Neural progenitor cell (in vitro differentiated cells): Measurements from ENCODE around the gene GALNT2.

Experiments used
- EZH2 ChIP-seq: fragments of 200-600 bp; sonication (generic); IDR thresholded peaks from 2 replicates; pipeline ENCODE4 v1.6.1; 2017; ENCODE audit warnings: antibody characterized with exemption, mild to moderate bottlenecking, moderate library complexity
- EZH2phosphoT487 ChIP-seq: fragments of 200-600 bp; sonication (generic); IDR thresholded peaks from 2 replicates; pipeline ENCODE4 v1.6.1; 2017; ENCODE audit warnings: antibody characterized with exemption

DNA sequence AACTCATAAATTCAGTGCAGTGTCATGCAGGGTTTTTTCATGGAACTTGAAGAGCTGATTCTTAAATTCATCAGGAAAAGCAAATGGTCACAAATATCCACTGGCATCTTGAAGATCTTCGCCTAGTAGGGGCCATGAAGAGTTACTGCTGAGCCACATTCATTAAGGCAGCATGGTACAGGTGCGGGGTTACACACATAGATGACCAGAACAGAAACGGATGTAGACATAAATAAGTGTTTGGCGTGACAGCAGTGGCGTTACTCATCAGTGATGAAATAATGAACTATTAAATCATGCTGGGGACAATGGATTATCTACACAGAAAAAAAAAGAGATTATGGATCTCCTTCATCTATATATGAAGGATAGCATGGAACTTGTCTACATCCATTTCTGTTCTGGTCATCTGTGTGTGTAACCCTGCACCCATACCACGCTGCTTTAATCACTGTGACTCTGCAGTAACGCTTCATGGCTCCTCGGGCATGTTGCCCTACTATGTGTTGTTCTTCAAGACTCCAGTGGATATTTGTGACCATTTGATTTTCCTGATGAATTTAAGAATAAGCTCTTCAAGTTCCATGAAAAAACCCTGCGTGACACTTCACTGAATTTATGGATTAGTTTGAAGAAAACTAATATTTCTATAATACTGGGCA, 161.3 kb downstream of the GALNT2 start:
- TF ChIP-seq EZH2 = no peak
- no peak for TF ChIP-seq EZH2phosphoT487
